WTC11 (cell line): ENCODE results near the gene OPRD1. TPM values are rescaled to one million over a fixed set of nuclear protein-coding genes. Genes with fewer than 3 reads are reported as not detected.
"Not testable (repeated sequence)": the region's sequence is repeated elsewhere in the genome, so short reads cannot be mapped to it uniquely, and the experiment has no call there.

Source experiments
- ATAC-seq: fragments of 200-7000 bp; cut with Tn5 transposase; 2 replicates; pipeline ENCODE4 v1.10.0; 2021; ENCODE audit warnings: mild to moderate bottlenecking, moderate library complexity
- CTCF ChIA-PET: fragments of 300-600 bp; sonication (Branson Sonifier 250); formaldehyde crosslinking; loops from one replicate; lab custom pipeline; 2021; ENCODE audit warnings: antibody characterized with exemption; lab: Charles Lee
- POLR2A ChIA-PET: fragments of 350-600 bp; sonication (Branson Sonifier 250); formaldehyde crosslinking; loops from one replicate; lab custom pipeline; 2021; ENCODE audit warnings: antibody characterized with exemption; lab: Charles Lee
- DNase-seq: peaks from one replicate; pipeline ENCODE4 v3.0.0; 2021; ENCODE audit warnings: low spot score
- H3K27ac Mint-ChIP-seq: 2 replicates; pipeline ENCODE4 v1.8.0; 2021; ENCODE audit warnings: mixed read lengths
- H3K27me3 Mint-ChIP-seq: 2 replicates; pipeline ENCODE4 v1.8.0; 2021; ENCODE audit warnings: low read depth, mild to moderate bottlenecking, moderate library complexity, mixed read lengths
- H3K36me3 Mint-ChIP-seq: 2 replicates; pipeline ENCODE4 v1.8.0; 2021; ENCODE audit warnings: mixed read lengths
- H3K4me1 Mint-ChIP-seq: 2 replicates; pipeline ENCODE4 v1.8.0; 2022; ENCODE audit warnings: mixed read lengths
- H3K4me3 Mint-ChIP-seq: 2 replicates; pipeline ENCODE4 v1.8.0; 2021; ENCODE audit warnings: mild to moderate bottlenecking, moderate library complexity, mixed read lengths
- H3K9me3 Mint-ChIP-seq: 2 replicates; pipeline ENCODE4 v1.8.0; 2021; ENCODE audit warnings: mixed read lengths
- ATF1 ChIP-seq: sonication (generic); formaldehyde crosslinking; IDR thresholded peaks from 2 replicates; pipeline ENCODE4 v1.8.1; 2023; ENCODE audit warnings: mild to moderate bottlenecking, moderate library complexity, missing genetic modification reagents
- ELF4 ChIP-seq: sonication (generic); formaldehyde crosslinking; IDR thresholded peaks from 2 replicates; pipeline ENCODE4 v1.8.1; 2022; ENCODE audit warnings: low read depth, mild to moderate bottlenecking, moderate library complexity, missing genetic modification reagents
- FOXJ3 ChIP-seq: sonication (generic); formaldehyde crosslinking; IDR thresholded peaks from 2 replicates; pipeline ENCODE4 v1.9.0; 2021; ENCODE audit warnings: missing genetic modification reagents, mild to moderate bottlenecking, borderline replicate concordance
- GABPB1 ChIP-seq: sonication (generic); formaldehyde crosslinking; IDR thresholded peaks from 2 replicates; pipeline ENCODE4 v1.8.1; 2023; ENCODE audit warnings: mild to moderate bottlenecking, missing genetic modification reagents
- GTF2I ChIP-seq: fragments of 250-450 bp; sonication (Bioruptor Pico); conservative IDR thresholded peaks from 2 replicates; pipeline ENCODE4 v1.4.0; 2021; ENCODE audit warnings: mild to moderate bottlenecking
- JAZF1 ChIP-seq: fragments of 250-450 bp; sonication (Bioruptor Pico); IDR thresholded peaks from 2 replicates; pipeline ENCODE4 v1.9.0; 2021; ENCODE audit warnings: moderate library complexity, mild to moderate bottlenecking, inconsistent platforms
- JUN ChIP-seq: sonication (generic); formaldehyde crosslinking; IDR thresholded peaks from 2 replicates; pipeline ENCODE4 v1.8.0; 2023; ENCODE audit warnings: mild to moderate bottlenecking, missing genetic modification reagents
- NR2C2 ChIP-seq: sonication (generic); formaldehyde crosslinking; IDR thresholded peaks from 2 replicates; pipeline ENCODE4 v1.8.0; 2022; ENCODE audit warnings: mild to moderate bottlenecking, missing genetic modification reagents
- ZNF121 ChIP-seq: sonication (generic); formaldehyde crosslinking; IDR thresholded peaks from 2 replicates; pipeline ENCODE4 v1.8.0; 2023; ENCODE audit warnings: missing genetic modification reagents
- ZNF416 ChIP-seq: fragments of 250-450 bp; sonication (Bioruptor Pico); IDR thresholded peaks from 2 replicates; pipeline ENCODE4 v1.9.0; 2021; ENCODE audit warnings: mild to moderate bottlenecking, inconsistent platforms
- ZNF671 ChIP-seq: fragments of 250-450 bp; sonication (Bioruptor Pico); IDR thresholded peaks from 2 replicates; pipeline ENCODE4 v1.8.0; 2021; ENCODE audit warnings: mild to moderate bottlenecking
- total RNA-seq: library from RNA; stranded (reverse); gene quantifications from 3 replicates; pipeline ENCODE4 v1.2.3, GENCODE V29; 2021
- TF ChIP-seq, protein P1 (sequence below): sonication (generic); formaldehyde crosslinking; IDR thresholded peaks from 2 replicates; pipeline ENCODE4 v1.8.0; 2022; ENCODE audit warnings: mild to moderate bottlenecking, missing genetic modification reagents
- TF ChIP-seq, protein P2 (sequence below): sonication (generic); formaldehyde crosslinking; IDR thresholded peaks from 2 replicates; pipeline ENCODE4 v1.8.0; 2023; ENCODE audit warnings: missing genetic modification reagents
- TF ChIP-seq, protein P3 (sequence below): fragments of 250-450 bp; sonication (Bioruptor Pico); IDR thresholded peaks from 2 replicates; pipeline ENCODE4 v1.9.0; 2021; ENCODE audit warnings: mild to moderate bottlenecking
- TF ChIP-seq, protein P4 (sequence below): sonication (generic); formaldehyde crosslinking; IDR thresholded peaks from 2 replicates; pipeline ENCODE4 v1.8.0; 2022; ENCODE audit warnings: mild to moderate bottlenecking, missing genetic modification reagents
- TF ChIP-seq, protein P5 (sequence below): sonication (generic); formaldehyde crosslinking; IDR thresholded peaks from 2 replicates; pipeline ENCODE4 v1.8.0; 2023; ENCODE audit warnings: missing genetic modification reagents, mild to moderate bottlenecking, borderline replicate concordance

OPRD1 gene
- total RNA-seq, 1 experiment from 2014 or later, result 2.2 TPM

DNA sequence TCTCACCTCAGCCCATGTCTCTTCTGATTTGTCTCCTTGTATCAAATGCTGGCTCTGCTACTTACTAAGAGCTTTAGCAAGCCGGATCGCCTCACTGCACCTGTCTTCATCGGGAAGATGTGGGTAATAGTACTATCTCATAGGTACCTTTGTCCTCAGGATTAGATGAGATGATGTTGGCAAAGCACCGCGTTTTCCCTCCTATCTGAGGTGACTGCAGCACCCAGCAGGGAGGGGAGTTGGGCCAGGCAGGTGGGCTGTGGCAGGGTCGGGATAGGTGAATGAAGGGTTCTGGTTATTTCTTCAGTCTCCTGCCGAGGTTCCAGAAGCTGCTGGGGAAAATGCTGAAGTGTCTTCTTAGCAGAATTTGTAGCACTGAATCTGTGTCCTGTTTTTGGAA is 5.2 kb downstream of the OPRD1 start (continued):
- TF ChIP-seq, protein P1, sequence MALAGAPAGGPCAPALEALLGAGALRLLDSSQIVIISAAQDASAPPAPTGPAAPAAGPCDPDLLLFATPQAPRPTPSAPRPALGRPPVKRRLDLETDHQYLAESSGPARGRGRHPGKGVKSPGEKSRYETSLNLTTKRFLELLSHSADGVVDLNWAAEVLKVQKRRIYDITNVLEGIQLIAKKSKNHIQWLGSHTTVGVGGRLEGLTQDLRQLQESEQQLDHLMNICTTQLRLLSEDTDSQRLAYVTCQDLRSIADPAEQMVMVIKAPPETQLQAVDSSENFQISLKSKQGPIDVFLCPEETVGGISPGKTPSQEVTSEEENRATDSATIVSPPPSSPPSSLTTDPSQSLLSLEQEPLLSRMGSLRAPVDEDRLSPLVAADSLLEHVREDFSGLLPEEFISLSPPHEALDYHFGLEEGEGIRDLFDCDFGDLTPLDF, result no peak
- no peak for TF ChIP-seq FOXJ3
- TF ChIP-seq ZNF671 (CRISPR knock-in tag), result no peak
- TF ChIP-seq, protein P2, sequence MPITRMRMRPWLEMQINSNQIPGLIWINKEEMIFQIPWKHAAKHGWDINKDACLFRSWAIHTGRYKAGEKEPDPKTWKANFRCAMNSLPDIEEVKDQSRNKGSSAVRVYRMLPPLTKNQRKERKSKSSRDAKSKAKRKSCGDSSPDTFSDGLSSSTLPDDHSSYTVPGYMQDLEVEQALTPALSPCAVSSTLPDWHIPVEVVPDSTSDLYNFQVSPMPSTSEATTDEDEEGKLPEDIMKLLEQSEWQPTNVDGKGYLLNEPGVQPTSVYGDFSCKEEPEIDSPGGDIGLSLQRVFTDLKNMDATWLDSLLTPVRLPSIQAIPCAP, result no peak

DNA sequence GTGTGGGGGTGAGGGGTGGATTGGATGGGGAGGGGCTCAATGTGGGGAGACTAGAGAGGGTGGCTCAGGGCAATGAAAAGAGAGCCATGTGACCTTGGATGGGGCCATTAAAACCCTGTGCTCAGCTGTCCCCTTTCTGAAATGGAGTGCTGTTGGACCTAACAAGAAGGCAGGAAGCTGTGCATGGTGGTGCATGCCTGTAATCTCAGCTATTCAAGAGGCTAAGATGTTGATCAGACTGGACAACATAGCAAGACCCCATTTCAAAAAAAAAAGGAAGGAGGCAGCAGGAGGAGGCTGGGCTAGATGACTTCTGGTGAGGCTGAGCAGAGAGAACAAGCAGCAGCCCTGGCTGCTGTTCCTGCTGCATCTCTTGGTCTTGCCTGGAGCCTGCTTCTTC is 7.0 kb downstream of the OPRD1 start:
- CTCF ChIA-PET, result interaction anchor here (1.0 to 1.8 kb wide), 4 partner anchors 27 to 58 kb away, joined by 4 to 8 read pairs (median 5); no protein-coding TSS in a partner anchor
- POLR2A ChIA-PET, result no interaction called here
- TF ChIP-seq GABPB1 (CRISPR knock-in tag), result no peak
- peak; percentile 94 for TF ChIP-seq ZNF121 (CRISPR knock-in tag)

DNA sequence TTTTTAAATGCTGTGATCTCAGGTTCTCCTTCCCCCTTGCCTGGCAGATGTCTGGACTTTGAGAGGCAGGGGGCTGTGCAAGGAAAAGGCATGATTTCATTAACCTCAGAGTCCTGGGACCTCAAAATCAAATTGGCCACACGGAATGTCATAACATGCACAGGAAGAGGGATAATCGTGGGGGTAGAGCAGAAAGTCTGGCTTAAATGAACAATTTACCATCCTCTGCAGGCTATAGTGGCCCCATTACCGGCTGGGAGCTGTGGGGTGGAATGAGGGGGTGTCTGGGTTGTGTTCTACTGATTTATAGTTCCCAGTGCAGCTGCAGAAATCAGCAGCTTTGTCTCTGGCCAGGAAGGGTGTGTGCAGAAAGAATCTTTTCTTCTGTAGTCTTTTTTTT is 10.8 kb downstream of the OPRD1 start:
- Mint-ChIP-seq H3K36me3 (no peaks in the 10 kb centered on the region), H3K4me1 (no peaks in the 10 kb centered on the region), H3K27ac (no peak overlapping the region; the same call in 1 of the 2 replicates), H3K9me3 (no peaks in the 10 kb centered on the region), H3K4me3 (no peak overlapping the region), H3K27me3 (no peaks in the 10 kb centered on the region)
- POLR2A ChIA-PET, result no interaction called here
- no peak for DNase-seq
- CTCF ChIA-PET, result interaction anchor here (0.6 to 1.2 kb wide), 2 partner anchors 9 to 23 kb away, joined by 3 to 5 read pairs; no protein-coding TSS in a partner anchor
- TF ChIP-seq, protein P3, sequence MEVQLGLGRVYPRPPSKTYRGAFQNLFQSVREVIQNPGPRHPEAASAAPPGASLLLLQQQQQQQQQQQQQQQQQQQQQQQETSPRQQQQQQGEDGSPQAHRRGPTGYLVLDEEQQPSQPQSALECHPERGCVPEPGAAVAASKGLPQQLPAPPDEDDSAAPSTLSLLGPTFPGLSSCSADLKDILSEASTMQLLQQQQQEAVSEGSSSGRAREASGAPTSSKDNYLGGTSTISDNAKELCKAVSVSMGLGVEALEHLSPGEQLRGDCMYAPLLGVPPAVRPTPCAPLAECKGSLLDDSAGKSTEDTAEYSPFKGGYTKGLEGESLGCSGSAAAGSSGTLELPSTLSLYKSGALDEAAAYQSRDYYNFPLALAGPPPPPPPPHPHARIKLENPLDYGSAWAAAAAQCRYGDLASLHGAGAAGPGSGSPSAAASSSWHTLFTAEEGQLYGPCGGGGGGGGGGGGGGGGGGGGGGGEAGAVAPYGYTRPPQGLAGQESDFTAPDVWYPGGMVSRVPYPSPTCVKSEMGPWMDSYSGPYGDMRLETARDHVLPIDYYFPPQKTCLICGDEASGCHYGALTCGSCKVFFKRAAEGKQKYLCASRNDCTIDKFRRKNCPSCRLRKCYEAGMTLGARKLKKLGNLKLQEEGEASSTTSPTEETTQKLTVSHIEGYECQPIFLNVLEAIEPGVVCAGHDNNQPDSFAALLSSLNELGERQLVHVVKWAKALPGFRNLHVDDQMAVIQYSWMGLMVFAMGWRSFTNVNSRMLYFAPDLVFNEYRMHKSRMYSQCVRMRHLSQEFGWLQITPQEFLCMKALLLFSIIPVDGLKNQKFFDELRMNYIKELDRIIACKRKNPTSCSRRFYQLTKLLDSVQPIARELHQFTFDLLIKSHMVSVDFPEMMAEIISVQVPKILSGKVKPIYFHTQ (CRISPR knock-in tag), result no peak
- TF ChIP-seq ZNF416 (CRISPR knock-in tag) (no peak), ELF4 (CRISPR knock-in tag) (no peak), GABPB1 (CRISPR knock-in tag) (no peak), GTF2I (CRISPR knock-in tag) (no peak), ATF1 (CRISPR knock-in tag) (no peak), JAZF1 (CRISPR knock-in tag) (no peak), JUN (CRISPR knock-in tag) (no peak), NR2C2 (no peak)
- TF ChIP-seq, protein P4, sequence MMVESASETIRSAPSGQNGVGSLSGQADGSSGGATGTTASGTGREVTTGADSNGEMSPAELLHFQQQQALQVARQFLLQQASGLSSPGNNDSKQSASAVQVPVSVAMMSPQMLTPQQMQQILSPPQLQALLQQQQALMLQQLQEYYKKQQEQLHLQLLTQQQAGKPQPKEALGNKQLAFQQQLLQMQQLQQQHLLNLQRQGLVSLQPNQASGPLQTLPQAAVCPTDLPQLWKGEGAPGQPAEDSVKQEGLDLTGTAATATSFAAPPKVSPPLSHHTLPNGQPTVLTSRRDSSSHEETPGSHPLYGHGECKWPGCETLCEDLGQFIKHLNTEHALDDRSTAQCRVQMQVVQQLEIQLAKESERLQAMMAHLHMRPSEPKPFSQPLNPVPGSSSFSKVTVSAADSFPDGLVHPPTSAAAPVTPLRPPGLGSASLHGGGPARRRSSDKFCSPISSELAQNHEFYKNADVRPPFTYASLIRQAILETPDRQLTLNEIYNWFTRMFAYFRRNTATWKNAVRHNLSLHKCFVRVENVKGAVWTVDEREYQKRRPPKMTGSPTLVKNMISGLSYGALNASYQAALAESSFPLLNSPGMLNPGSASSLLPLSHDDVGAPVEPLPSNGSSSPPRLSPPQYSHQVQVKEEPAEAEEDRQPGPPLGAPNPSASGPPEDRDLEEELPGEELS (CRISPR knock-in tag), result no peak
- TF ChIP-seq, protein P5, sequence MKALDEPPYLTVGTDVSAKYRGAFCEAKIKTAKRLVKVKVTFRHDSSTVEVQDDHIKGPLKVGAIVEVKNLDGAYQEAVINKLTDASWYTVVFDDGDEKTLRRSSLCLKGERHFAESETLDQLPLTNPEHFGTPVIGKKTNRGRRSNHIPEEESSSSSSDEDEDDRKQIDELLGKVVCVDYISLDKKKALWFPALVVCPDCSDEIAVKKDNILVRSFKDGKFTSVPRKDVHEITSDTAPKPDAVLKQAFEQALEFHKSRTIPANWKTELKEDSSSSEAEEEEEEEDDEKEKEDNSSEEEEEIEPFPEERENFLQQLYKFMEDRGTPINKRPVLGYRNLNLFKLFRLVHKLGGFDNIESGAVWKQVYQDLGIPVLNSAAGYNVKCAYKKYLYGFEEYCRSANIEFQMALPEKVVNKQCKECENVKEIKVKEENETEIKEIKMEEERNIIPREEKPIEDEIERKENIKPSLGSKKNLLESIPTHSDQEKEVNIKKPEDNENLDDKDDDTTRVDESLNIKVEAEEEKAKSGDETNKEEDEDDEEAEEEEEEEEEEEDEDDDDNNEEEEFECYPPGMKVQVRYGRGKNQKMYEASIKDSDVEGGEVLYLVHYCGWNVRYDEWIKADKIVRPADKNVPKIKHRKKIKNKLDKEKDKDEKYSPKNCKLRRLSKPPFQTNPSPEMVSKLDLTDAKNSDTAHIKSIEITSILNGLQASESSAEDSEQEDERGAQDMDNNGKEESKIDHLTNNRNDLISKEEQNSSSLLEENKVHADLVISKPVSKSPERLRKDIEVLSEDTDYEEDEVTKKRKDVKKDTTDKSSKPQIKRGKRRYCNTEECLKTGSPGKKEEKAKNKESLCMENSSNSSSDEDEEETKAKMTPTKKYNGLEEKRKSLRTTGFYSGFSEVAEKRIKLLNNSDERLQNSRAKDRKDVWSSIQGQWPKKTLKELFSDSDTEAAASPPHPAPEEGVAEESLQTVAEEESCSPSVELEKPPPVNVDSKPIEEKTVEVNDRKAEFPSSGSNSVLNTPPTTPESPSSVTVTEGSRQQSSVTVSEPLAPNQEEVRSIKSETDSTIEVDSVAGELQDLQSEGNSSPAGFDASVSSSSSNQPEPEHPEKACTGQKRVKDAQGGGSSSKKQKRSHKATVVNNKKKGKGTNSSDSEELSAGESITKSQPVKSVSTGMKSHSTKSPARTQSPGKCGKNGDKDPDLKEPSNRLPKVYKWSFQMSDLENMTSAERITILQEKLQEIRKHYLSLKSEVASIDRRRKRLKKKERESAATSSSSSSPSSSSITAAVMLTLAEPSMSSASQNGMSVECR (CRISPR knock-in tag), result no peak
- no peak for ATAC-seq

More for the DNA sequence above, 7.0 kb downstream of the OPRD1 start:
- no peak for ATAC-seq
- H3K4me1 Mint-ChIP-seq, result peaks cover 6% of the 10 kb centered on the region
- no peaks in the 10 kb centered on the region for H3K9me3 Mint-ChIP-seq
- no peak overlapping the region for H3K4me3 Mint-ChIP-seq
- DNase-seq, result no peak
- H3K27ac Mint-ChIP-seq, result no peak overlapping the region
- H3K27me3 Mint-ChIP-seq, result peaks cover 4% of the 10 kb centered on the region
- H3K36me3 Mint-ChIP-seq, result no peaks in the 10 kb centered on the region

DNA sequence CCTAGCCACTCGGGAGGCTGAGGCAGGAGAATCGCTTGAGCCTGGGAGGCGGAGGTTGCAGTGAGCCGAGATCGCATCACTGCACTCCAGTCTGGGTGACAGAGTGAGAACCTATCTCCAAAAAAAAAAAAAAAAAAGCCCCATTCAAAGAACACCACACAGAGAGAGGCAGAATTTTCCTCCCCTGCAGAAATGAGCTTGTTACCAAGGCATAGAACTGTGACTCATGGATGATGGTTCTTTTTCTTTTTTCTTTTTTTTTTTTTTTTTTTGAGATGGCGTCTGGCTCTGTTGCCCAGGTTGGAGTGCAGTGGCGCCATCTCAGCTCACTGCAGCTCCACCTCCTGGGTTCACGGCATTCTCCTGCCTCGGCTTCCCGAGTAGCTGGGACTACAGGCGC is 12.1 kb downstream of the OPRD1 start:
- H3K4me1 Mint-ChIP-seq, H3K4me3 Mint-ChIP-seq, ATAC-seq, DNase-seq, H3K27me3 Mint-ChIP-seq, H3K9me3 Mint-ChIP-seq, H3K36me3 Mint-ChIP-seq, H3K27ac Mint-ChIP-seq: not testable (repeated sequence)
- ChIA-PET CTCF (interaction anchor here (0.7 kb wide), 1 partner anchor 221 kb away, joined by 5 read pairs; no protein-coding TSS in a partner anchor), POLR2A (interaction anchor here (0.7 kb wide), 1 partner anchor 42 kb away, joined by 3 read pairs; no protein-coding TSS in a partner anchor)

DNA sequence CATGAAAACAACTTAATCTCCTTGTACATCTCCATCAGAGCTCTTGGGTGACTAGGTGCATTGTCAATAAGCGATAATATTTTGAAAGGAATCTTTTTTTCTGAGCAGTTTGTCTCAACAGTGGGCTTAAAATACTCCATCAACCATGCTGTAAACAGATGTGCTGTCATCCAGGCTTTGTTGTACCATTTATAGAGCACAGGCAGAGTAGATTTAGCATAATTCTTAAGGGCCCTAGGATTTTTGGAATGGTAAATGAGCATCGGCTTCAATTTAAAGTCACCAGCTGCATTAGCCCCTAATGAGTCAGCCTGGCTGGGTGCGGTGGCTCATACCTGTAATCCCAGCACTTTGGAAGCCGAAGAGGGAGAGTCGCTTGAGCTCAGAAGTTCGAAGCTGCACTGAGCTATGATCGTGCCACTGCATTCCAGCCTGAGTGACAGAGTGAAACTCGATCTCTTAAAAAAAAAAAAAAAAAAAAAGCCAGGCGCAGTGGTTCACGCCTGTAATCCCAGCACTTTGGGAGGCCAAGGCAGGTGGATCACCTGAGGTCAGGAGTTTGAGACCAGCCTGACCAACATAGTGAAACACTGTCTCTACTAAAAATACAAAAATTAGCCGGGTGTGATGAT is 16.4 kb downstream of the OPRD1 start:
- peak; percentile 73 for ATAC-seq
- CTCF ChIA-PET, result interaction anchor here (0.6 to 1.7 kb wide), 12 partner anchors 10 to 375 kb away, joined by 3 to 7 read pairs (median 4); no protein-coding TSS in a partner anchor
- peak overlapping the region; percentile 63; the same call in 1 of the 2 replicates for H3K27ac Mint-ChIP-seq
- H3K36me3 Mint-ChIP-seq, H3K4me1 Mint-ChIP-seq, POLR2A ChIA-PET, H3K9me3 Mint-ChIP-seq, H3K4me3 Mint-ChIP-seq, H3K27me3 Mint-ChIP-seq, DNase-seq: not testable (repeated sequence)
